Karpas-422 (cell line): ENCODE measurements around the gene NDP. TPM values are rescaled to one million over a fixed set of nuclear protein-coding genes. Genes with fewer than 3 reads are reported as not detected.

Experiments
- DNase-seq: peaks from one replicate; pipeline ENCODE4 v3.0.0-alpha.2; 2015
- H2AFZ ChIP-seq: fragments of 200-600 bp; sonication (generic); 2 replicates; pipeline ENCODE4 v1.6.1; 2014; ENCODE audit warnings: antibody characterized with exemption, low read length, mixed read lengths
- H3K27ac ChIP-seq: fragments of 200-600 bp; sonication (generic); 2 replicates; pipeline ENCODE4 v1.5.1; 2014; ENCODE audit warnings: mild to moderate bottlenecking, low read length, moderate library complexity
- H3K27me3 ChIP-seq: fragments of 200-600 bp; sonication (generic); 2 replicates; pipeline ENCODE4 v1.6.1; 2014; ENCODE audit warnings: low read length, mixed read lengths
- H3K36me3 ChIP-seq: fragments of 200-600 bp; sonication (generic); 2 replicates; pipeline ENCODE4 v1.6.1; 2014; ENCODE audit warnings: low read length, mixed read lengths; ENCODE audit not compliant: insufficient read depth
- H3K4me1 ChIP-seq: fragments of 200-600 bp; sonication (generic); 2 replicates; pipeline ENCODE4 v1.6.1; 2014; ENCODE audit warnings: mild to moderate bottlenecking, low read length, mixed read lengths
- H3K4me2 ChIP-seq: fragments of 200-600 bp; sonication (generic); 2 replicates; pipeline ENCODE4 v1.6.1; 2014; ENCODE audit warnings: low read length, low read depth, mild to moderate bottlenecking; ENCODE audit not compliant: poor library complexity, severe bottlenecking
- H3K4me3 ChIP-seq: fragments of 200-600 bp; sonication (generic); 2 replicates; pipeline ENCODE4 v1.5.1; 2014; ENCODE audit warnings: mild to moderate bottlenecking, antibody characterized with exemption, low read length, mixed read lengths
- H3K79me2 ChIP-seq: fragments of 200-600 bp; sonication (generic); 2 replicates; pipeline ENCODE4 v1.6.1; 2014; ENCODE audit warnings: mild to moderate bottlenecking, low read length, mixed read lengths
- H3K9ac ChIP-seq: fragments of 200-600 bp; sonication (generic); 2 replicates; pipeline ENCODE4 v1.6.0; 2014; ENCODE audit warnings: low read length
- H3K9me2 ChIP-seq: fragments of 200-600 bp; sonication (generic), shearing (Covaris generic); replicated peaks from 2 replicates; pipeline ENCODE4 v1.6.0; 2014; ENCODE audit warnings: mild to moderate bottlenecking, low read length, moderate library complexity; ENCODE audit not compliant: insufficient read depth
- H3K9me3 ChIP-seq: fragments of 300-700, 200-600 bp; sonication (generic); 2 replicates; pipeline ENCODE4 v1.6.1; 2014; ENCODE audit warnings: low read length, mixed read lengths
- H4K20me1 ChIP-seq: fragments of 200-600 bp; sonication (generic); 2 replicates; pipeline ENCODE4 v1.6.1; 2014; ENCODE audit warnings: mild to moderate bottlenecking, antibody characterized with exemption, low read length, low read depth; ENCODE audit not compliant: insufficient read depth
- total RNA-seq: library from RNA; depleted of rRNA; stranded (reverse); fragments of >200 nt; shearing (Covaris generic); gene quantifications from 2 replicates; pipeline ENCODE4 v1.2.3, GENCODE V29; 2014; ENCODE audit warnings: low replicate concordance

The NDP gene
- total RNA-seq, 1 experiment from 2014 or later, result not detected

DNA sequence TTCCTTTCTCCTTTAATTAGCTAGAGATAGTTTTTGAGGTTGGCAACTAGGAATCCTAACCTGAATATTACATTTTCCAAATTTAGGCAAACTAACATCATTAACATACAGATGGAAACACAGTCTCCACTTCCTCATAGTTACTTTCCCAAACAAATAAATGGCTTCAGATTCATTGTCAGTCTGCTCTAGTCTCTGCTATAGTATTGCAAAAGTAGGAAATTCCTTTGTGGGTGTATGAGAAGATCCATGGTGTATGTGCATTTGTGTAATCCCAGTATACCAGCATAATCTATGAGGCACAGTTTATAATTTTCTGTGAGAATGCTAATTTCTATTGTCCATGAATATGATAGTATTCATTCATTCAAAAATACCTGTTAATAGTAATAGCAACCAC lies 3.0 kb upstream of the NDP start:
- Histone ChIP-seq H4K20me1 (no peaks in the 10 kb centered on the region), H2AFZ (no peak overlapping the region), H3K4me1 (no peaks in the 10 kb centered on the region), H3K4me2 (no peak overlapping the region), H3K79me2 (no peaks in the 10 kb centered on the region), H3K9ac (no peak overlapping the region), H3K36me3 (no peaks in the 10 kb centered on the region), H3K27me3 (no peaks in the 10 kb centered on the region), H3K9me2 (no peaks in the 10 kb centered on the region), H3K9me3 (no peaks in the 10 kb centered on the region), H3K4me3 (no peak overlapping the region), H3K27ac (no peak overlapping the region)
- no peak for DNase-seq

DNA sequence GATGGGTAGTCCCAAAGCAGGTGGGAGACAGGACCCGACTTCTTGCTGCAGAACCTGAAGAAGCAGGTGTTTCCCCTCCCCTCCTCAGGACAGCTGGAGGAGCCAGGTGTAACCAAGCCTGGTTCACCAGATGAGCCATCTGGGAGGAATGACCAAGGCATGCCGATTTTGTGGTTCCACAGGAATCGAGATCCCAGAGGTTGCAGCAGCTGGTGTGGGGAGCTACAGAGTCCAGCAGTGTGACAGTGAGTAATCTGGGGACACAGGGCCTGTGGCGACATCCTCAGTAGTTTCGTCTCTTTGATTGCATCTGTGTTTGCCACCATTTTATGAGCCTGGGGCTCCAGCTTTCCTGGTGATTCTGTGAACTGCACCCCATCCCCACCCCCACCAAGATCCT lies 2.6 kb upstream of the NDP start:
- no peaks in the 10 kb centered on the region for H3K36me3 ChIP-seq
- H3K9me2 ChIP-seq, result no peaks in the 10 kb centered on the region
- no peaks in the 10 kb centered on the region for H3K79me2 ChIP-seq
- no peak overlapping the region for H3K4me3 ChIP-seq
- H2AFZ ChIP-seq, result no peak overlapping the region
- no peak overlapping the region for H3K9ac ChIP-seq
- DNase-seq, result no peak
- no peak overlapping the region for H3K4me2 ChIP-seq
- H3K9me3 ChIP-seq, result no peaks in the 10 kb centered on the region
- no peaks in the 10 kb centered on the region for H3K4me1 ChIP-seq
- no peaks in the 10 kb centered on the region for H4K20me1 ChIP-seq
- no peaks in the 10 kb centered on the region for H3K27me3 ChIP-seq
- no peak overlapping the region for H3K27ac ChIP-seq

DNA sequence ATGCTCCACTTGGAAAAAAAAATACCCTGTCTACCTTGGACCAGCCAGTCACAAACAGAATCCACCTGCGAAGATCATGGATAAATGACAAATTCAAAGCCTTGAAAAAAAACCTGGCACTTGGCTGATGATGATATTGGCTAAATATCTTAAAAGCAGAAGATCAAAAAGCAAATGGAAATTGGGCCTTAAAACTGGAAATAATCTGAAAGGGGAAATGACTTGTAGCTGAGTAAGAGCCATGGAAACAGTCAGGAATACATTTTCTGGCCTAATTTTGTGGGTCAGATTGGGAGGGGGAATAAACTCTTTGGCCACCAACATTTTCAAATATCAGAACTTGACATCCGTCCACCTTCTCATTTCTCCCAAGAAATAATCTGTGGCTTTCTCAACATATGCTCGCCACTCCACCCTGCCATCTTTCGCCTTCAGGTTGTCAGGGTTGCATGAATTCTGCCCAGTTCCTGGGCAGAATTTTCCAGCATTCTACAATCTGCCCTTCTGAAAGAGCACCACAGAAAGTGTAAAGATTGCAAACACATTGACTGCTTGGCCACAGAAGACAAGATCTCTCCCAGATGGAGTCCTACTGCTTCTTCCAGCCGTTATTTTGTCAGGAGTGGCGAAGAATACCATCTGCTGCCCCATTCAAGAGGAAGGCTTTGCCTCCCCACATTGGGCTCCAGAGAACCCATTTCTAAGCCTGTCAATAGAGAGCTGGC lies 1.7 kb upstream of the NDP start:
- H3K27me3 ChIP-seq, result no peaks in the 10 kb centered on the region
- H3K4me1 ChIP-seq, result no peaks in the 10 kb centered on the region
- no peaks in the 10 kb centered on the region for H4K20me1 ChIP-seq
- H3K9ac ChIP-seq, result no peak overlapping the region
- no peak overlapping the region for H3K27ac ChIP-seq
- H3K4me2 ChIP-seq, result no peak overlapping the region
- H3K4me3 ChIP-seq, result no peak overlapping the region
- H2AFZ ChIP-seq, result no peak overlapping the region
- no peak for DNase-seq
- H3K79me2 ChIP-seq, result no peaks in the 10 kb centered on the region
- H3K9me2 ChIP-seq, result no peaks in the 10 kb centered on the region
- no peaks in the 10 kb centered on the region for H3K36me3 ChIP-seq
- H3K9me3 ChIP-seq, result no peaks in the 10 kb centered on the region

DNA sequence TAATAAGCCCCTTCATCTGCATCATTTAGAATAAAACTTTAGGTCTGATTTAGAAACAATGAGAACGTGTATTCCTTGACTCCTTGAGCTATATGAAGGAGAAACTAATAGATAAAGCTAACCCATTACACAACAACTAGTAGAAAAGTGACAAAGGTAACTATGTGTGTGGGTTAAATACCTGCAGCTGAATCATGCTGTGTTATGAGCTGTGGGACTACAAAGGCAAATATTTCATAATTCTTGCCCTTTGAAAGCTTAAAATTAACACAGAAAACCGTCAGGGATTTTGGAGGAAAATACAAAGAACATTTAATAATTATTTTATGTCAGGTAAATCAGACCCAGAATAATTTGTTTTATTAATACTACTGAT lies 898 bp upstream of the NDP start:
- H3K27me3 ChIP-seq, result no peaks in the 10 kb centered on the region
- no peak overlapping the region for H2AFZ ChIP-seq
- no peak overlapping the region for H3K4me2 ChIP-seq
- no peaks in the 10 kb centered on the region for H4K20me1 ChIP-seq
- no peaks in the 10 kb centered on the region for H3K79me2 ChIP-seq
- no peaks in the 10 kb centered on the region for H3K36me3 ChIP-seq
- H3K9me3 ChIP-seq, result no peaks in the 10 kb centered on the region
- no peak for DNase-seq
- no peak overlapping the region for H3K27ac ChIP-seq
- no peaks in the 10 kb centered on the region for H3K4me1 ChIP-seq
- H3K4me3 ChIP-seq, result no peak overlapping the region
- no peaks in the 10 kb centered on the region for H3K9me2 ChIP-seq
- no peak overlapping the region for H3K9ac ChIP-seq

DNA sequence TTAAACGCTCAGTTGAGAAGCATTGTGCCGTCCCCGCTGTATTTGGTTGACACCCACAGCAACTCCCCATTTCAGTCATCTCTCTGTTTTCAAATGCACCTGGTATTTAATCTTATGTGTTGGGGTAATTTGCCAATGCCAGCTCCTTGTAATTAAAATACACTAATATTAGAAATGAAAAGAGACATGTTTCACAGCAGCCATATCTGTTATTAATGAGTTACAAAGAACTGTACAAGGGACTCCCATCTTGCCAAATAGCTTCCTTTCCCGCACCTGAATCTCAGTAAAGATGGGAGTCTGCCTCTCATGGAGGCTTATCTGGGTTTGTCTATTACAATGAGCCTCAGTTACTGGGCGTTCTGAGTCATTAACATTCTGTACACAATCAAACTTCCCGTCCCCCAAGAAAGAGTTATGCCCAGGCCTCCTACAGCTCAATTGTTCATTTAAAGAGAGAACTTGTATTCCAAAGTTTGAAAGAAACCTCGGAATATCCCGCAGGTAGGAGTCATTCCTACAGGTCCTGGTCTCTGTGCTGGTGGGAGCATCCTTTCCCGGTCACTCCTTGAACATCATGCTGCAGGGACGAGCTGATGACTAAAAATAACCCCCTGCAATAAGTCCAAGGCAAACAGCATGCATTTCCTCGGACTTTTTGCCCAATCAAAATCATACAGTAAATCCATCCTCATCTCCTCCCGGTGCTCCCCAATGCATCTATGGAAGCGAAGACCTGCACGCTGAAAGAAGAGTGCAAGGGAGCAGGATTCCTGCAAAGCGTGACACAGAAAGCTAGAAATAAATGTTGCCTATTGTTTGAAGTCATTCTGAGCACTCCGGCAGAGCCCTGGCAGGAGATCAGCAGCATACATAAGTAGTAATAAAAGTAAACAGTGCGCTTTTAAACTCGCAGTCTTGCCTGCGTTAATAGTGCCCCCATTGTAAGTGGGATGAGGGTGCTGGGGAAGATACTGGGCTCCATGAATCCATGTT lies 926 bp downstream of the NDP start:
- no peak overlapping the region for H3K4me3 ChIP-seq

DNA sequence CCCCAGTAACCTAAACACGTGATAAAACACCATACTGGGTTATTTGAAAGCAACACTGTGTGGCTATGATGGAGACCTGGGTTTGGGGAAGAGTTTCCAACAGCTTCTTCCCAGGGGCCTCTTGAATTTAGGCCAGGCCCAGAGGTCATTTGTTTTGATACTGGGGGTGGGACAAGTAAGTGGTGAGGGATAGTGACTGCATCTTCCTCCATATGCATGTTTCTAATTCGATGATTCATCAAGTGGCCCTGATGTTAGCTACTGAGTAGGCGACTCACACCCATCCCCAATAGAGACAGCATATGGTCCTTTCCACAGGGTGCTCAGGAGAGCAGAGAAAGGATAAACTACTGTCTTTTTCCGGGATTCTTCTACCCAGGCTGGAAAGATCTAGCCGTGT lies 2.7 kb downstream of the NDP start:
- H2AFZ ChIP-seq, result no peak overlapping the region
- no peak overlapping the region for H3K27ac ChIP-seq
- H3K4me2 ChIP-seq, result no peak overlapping the region
- no peaks in the 10 kb centered on the region for H3K27me3 ChIP-seq
- no peaks in the 10 kb centered on the region for H3K36me3 ChIP-seq
- no peaks in the 10 kb centered on the region for H3K4me1 ChIP-seq
- no peak for DNase-seq
- no peaks in the 10 kb centered on the region for H4K20me1 ChIP-seq
- H3K9me3 ChIP-seq, result no peaks in the 10 kb centered on the region
- no peaks in the 10 kb centered on the region for H3K9me2 ChIP-seq
- no peaks in the 10 kb centered on the region for H3K79me2 ChIP-seq
- no peak overlapping the region for H3K4me3 ChIP-seq
- H3K9ac ChIP-seq, result no peak overlapping the region

More for the DNA sequence above, 926 bp downstream of the NDP start:
- no peaks in the 10 kb centered on the region for H3K27me3 ChIP-seq
- no peak overlapping the region for H3K27ac ChIP-seq
- H3K36me3 ChIP-seq, result no peaks in the 10 kb centered on the region
- H3K9me2 ChIP-seq, result no peaks in the 10 kb centered on the region
- H3K79me2 ChIP-seq, result no peaks in the 10 kb centered on the region
- H3K4me2 ChIP-seq, result no peak overlapping the region
- no peaks in the 10 kb centered on the region for H3K4me1 ChIP-seq
- no peaks in the 10 kb centered on the region for H3K9me3 ChIP-seq
- H2AFZ ChIP-seq, result no peak overlapping the region
- H3K9ac ChIP-seq, result no peak overlapping the region
- no peaks in the 10 kb centered on the region for H4K20me1 ChIP-seq
- DNase-seq, result no peak

DNA sequence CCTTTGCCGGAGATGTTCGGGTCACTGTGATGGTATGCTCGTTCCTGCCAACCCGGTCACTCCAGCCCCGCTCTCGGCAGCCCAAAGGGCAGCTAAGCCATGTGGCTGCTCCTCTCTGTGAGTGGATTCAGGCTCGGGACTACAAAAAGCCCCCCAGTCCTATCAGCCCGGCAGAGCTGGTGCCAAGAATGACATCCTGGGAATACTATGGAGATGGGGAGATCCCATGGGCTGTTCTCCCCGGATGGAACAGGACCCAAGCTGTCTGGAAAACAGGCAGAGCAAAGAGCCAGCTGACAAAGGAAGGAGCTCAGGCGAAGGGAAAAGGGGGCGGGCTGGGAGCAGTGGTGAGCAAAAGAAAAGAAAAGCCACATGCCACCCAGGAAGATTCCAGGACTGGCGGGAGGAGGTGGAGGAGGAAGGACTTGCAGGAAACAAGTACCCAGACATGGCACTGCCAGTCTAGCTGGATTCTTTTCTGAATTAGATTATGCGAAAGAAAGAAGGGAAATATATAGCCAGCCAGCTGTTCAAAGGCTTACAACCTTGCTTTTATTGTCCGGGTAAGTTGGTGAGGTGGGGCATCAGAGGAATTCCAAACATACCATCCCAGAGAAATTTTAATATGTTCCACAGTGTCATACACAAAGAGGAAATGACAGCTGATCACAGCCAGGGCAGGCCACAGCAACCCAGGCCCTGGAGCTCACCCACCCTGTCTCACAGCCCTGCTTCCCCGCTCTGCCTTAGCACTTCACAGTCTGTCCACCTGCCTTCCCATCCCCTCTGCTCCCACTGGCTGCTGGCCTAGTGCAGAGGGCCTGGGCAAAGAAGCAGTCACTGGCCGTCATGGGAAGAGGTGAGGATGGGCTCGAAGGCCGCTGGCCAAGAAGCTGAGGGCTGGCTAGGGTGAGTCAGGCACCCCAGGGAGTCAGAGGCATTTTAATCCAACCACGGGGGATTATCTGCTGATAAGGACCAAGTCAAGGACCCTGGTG lies 3.4 kb downstream of the NDP start:
- H4K20me1 ChIP-seq, result no peaks in the 10 kb centered on the region
- no peaks in the 10 kb centered on the region for H3K36me3 ChIP-seq
- H3K9ac ChIP-seq, result no peak overlapping the region
- no peak overlapping the region for H3K4me3 ChIP-seq
- no peak for DNase-seq
- H3K9me2 ChIP-seq, result no peaks in the 10 kb centered on the region
- H3K9me3 ChIP-seq, result no peaks in the 10 kb centered on the region
- H2AFZ ChIP-seq, result no peak overlapping the region
- H3K79me2 ChIP-seq, result no peaks in the 10 kb centered on the region
- no peaks in the 10 kb centered on the region for H3K27me3 ChIP-seq
- H3K4me1 ChIP-seq, result no peaks in the 10 kb centered on the region
- no peak overlapping the region for H3K4me2 ChIP-seq
- no peak overlapping the region for H3K27ac ChIP-seq
